Sigmoid colon (tissue), 4 donors: ENCODE data around the gene RAD21L1.
"Not testable (repeated sequence)": the region's sequence is repeated elsewhere in the genome, so short reads cannot be mapped to it uniquely, and the experiment has no call there.

ENCODE experiments used
- POLR2AphosphoS5 ChIP-seq, 4 donors: sonication (generic); formaldehyde crosslinking; IDR thresholded peaks; one replicate each; pipeline ENCODE4 v1.6.1; 2017; ENCODE audit warnings: antibody characterized with exemption in 4 of 4
- TF ChIP-seq, protein P1 (sequence below), 4 experiments: fragments of 450-650 bp in 3 of 4; fragments of 200-600 bp in 1 of 4; IDR thresholded peaks; one replicate each; pipeline ENCODE4 v1.5.1; 2016 to 2019; ENCODE audit warnings: antibody characterized with exemption in 4 of 4, mild to moderate bottlenecking in 3 of 4, moderate library complexity in 2 of 4

DNA sequence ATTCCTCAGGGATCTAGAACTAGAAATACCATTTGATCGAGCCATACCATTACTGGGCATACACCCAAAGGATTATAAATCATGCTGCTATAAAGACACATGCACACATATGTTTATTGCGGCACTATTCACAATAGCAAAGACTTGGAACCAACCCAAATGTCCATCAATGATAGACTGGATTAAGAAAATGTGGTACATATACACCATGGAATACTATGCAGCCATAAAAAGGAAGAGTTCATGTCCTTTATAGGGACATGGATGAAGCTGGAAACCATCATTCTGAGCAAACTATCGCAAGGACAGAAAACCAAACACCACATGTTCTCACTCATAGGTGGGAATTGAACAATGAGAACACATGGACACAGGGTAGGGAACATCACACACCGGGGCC is 3.1 kb upstream of the RAD21L1 start:
- TF ChIP-seq POLR2AphosphoS5 (IDR thresholded peaks at IDR 0.05) = not testable (repeated sequence)
- TF ChIP-seq, protein P1, sequence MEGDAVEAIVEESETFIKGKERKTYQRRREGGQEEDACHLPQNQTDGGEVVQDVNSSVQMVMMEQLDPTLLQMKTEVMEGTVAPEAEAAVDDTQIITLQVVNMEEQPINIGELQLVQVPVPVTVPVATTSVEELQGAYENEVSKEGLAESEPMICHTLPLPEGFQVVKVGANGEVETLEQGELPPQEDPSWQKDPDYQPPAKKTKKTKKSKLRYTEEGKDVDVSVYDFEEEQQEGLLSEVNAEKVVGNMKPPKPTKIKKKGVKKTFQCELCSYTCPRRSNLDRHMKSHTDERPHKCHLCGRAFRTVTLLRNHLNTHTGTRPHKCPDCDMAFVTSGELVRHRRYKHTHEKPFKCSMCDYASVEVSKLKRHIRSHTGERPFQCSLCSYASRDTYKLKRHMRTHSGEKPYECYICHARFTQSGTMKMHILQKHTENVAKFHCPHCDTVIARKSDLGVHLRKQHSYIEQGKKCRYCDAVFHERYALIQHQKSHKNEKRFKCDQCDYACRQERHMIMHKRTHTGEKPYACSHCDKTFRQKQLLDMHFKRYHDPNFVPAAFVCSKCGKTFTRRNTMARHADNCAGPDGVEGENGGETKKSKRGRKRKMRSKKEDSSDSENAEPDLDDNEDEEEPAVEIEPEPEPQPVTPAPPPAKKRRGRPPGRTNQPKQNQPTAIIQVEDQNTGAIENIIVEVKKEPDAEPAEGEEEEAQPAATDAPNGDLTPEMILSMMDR (IDR thresholded peaks at IDR 0.05) = not testable (repeated sequence)
